SW 1271 (cell line): ENCODE measurements around the gene ACBD6.
"Not testable (repeated sequence)": the region's sequence is repeated elsewhere in the genome, so short reads cannot be mapped to it uniquely, and the experiment has no call there.

Source experiments
- DNase-seq, 2 experiments: peaks; one replicate each; lab custom pipeline; 2025; lab: John Stamatoyannopoulos, UW

ACBD6 gene

GRCh38 chr1:180502361-180503279, at the start of gene ACBD6:
Gene ACBD6 (minus strand): TSS chr1:180502577. CDS start chr1:180502266, 311 bp downstream.
- DNase-seq, result peak; percentile 35 to 72

GRCh38 chr1:180551997-180552396, 49.6 kb upstream of the ACBD6 start:
- DNase-seq, result no peak

- no peak for DNase-seq
Observed at GRCh38 chr1:180550241-180550640, 47.9 kb upstream of the ACBD6 start.

GRCh38 chr1:180549770-180550169, 47.4 kb upstream of the ACBD6 start:
- DNase-seq, result not testable (repeated sequence)

GRCh38 chr1:180548686-180549317, 46.4 kb upstream of the ACBD6 start:
- DNase-seq, result no peak

- no peak for DNase-seq
Observed at GRCh38 chr1:180545991-180546390, 43.6 kb upstream of the ACBD6 start.

- no peak for DNase-seq
Observed at GRCh38 chr1:180544050-180544449, 41.7 kb upstream of the ACBD6 start.

- no peak for DNase-seq
Observed at GRCh38 chr1:180542838-180543145, 40.4 kb upstream of the ACBD6 start.

GRCh38 chr1:180542113-180542837, 39.9 kb upstream of the ACBD6 start:
- no peak for DNase-seq

GRCh38 chr1:180540697-180541594, 38.6 kb upstream of the ACBD6 start:
- DNase-seq, result no peak

GRCh38 chr1:180539136-180539535, 36.8 kb upstream of the ACBD6 start:
- DNase-seq, result no peak

- DNase-seq, result no peak
Observed at GRCh38 chr1:180536821-180537372, 34.5 kb upstream of the ACBD6 start.

- DNase-seq, result no peak
Observed at GRCh38 chr1:180535418-180535999, 33.1 kb upstream of the ACBD6 start.

GRCh38 chr1:180534214-180534613, 31.8 kb upstream of the ACBD6 start:
- no peak for DNase-seq

- DNase-seq, result no peak
Observed at GRCh38 chr1:180533266-180533987, 31.1 kb upstream of the ACBD6 start.

GRCh38 chr1:180532854-180533253, 30.5 kb upstream of the ACBD6 start:
- no peak for DNase-seq

- DNase-seq, result peak; percentile 3
Observed at GRCh38 chr1:180530501-180530900, 28.1 kb upstream of the ACBD6 start.

GRCh38 chr1:180528868-180529470, 26.6 kb upstream of the ACBD6 start:
- no peak for DNase-seq

- no peak for DNase-seq
Observed at GRCh38 chr1:180527101-180527669, 24.8 kb upstream of the ACBD6 start.

GRCh38 chr1:180525715-180526039, 23.3 kb upstream of the ACBD6 start:
- no peak for DNase-seq
